Measurements from ENCODE around the gene KIF15. TPM values are rescaled to one million over a fixed set of nuclear protein-coding genes. Genes with fewer than 3 reads are reported as not detected.

The KIF15 gene
- total and polyA plus RNA-seq, 4 donors, result 0.64 to 4.0 (median 0.92) TPM

GRCh38 chr3:44722103-44722401, 39.5 kb upstream of the KIF15 start:
- Histone ChIP-seq H3K4me1 (ENCODE audit: control insufficient read depth in 5 of 5, insufficient read depth in 5 of 5, low read length in 5 of 5) (no peaks in the 10 kb centered on the region), H3K27ac (ENCODE audit: low read depth in 1 of 2, low read length in 1 of 2) (no peak overlapping the region), H3K9ac (ENCODE audit: insufficient read depth in 1 of 2, low read length in 2 of 2) (no peak overlapping the region), H3K36me3 (ENCODE audit: control insufficient read depth in 4 of 4, insufficient read depth in 4 of 4, low read length in 4 of 4) (peaks cover 17 to 45% (median 43%) of the 10 kb centered on the region in 4 donors), H3K9me3 (ENCODE audit: control insufficient read depth in 4 of 4, insufficient read depth in 3 of 4, low read length in 3 of 4) (peaks cover 38 to 75% (median 54%) of the 10 kb centered on the region in 4 donors), H3K27me3 (ENCODE audit: control insufficient read depth in 3 of 3, insufficient read depth in 3 of 3, low read length in 2 of 3) (no peaks in the 10 kb centered on the region), H3K4me3 (no peak overlapping the region)
- TF ChIP-seq CTCF (IDR thresholded peaks at IDR 0.05; ENCODE audit: control extremely low read depth, extremely low read depth), result no peak
- 96 to 98% methylated on average over 1 of the region's 1 CpG for WGBS, 2 donors
- DNase-seq (no peak), ATAC-seq (ENCODE audit: insufficient read depth, low FRiP score) (no peak)

- Histone ChIP-seq H3K4me3 (peak within 1 kb of the TSS; percentile 87), H3K4me1 (ENCODE audit: control insufficient read depth in 5 of 5, insufficient read depth in 5 of 5, low read length in 5 of 5) (peaks cover 0 to 10% (median 1%) of the 10 kb centered on the region in 5 donors), H3K27me3 (ENCODE audit: control insufficient read depth in 3 of 3, insufficient read depth in 3 of 3, low read length in 2 of 3) (no peaks in the 10 kb centered on the region), H3K27ac (ENCODE audit: low read depth in 1 of 2, low read length in 1 of 2) (peak within 1 kb of the TSS; percentile 71 to 76), H3K36me3 (ENCODE audit: control insufficient read depth in 4 of 4, insufficient read depth in 4 of 4, low read length in 4 of 4) (peaks cover 1 to 37% (median 32%) of the 10 kb centered on the region in 4 donors), H3K9ac (ENCODE audit: insufficient read depth in 1 of 2, low read length in 2 of 2) (peak within 1 kb of the TSS; percentile 65 to 75), H3K9me3 (ENCODE audit: control insufficient read depth in 4 of 4, insufficient read depth in 3 of 4, low read length in 3 of 4) (peaks cover 20 to 39% (median 31%) of the 10 kb centered on the region in 4 donors)
- TF ChIP-seq CTCF (IDR thresholded peaks at IDR 0.05; ENCODE audit: control extremely low read depth, extremely low read depth), result no peak
- DNase-seq, result peak; percentile 94 to 97 (median 94)
- ATAC-seq (ENCODE audit: insufficient read depth, low FRiP score), result peak; percentile 97
- 1% methylated on average over 46 of the region's 46 CpGs for WGBS, 2 donors
These were observed 32.1 kb upstream of the KIF15 start, which contains the start of gene ZNF501 for GRCh38 chr3:44729384-44729910. TSS of gene ZNF501 (plus strand) at chr3:44729635. CDS start at chr3:44734422, 4,787 bp downstream.

DNA sequence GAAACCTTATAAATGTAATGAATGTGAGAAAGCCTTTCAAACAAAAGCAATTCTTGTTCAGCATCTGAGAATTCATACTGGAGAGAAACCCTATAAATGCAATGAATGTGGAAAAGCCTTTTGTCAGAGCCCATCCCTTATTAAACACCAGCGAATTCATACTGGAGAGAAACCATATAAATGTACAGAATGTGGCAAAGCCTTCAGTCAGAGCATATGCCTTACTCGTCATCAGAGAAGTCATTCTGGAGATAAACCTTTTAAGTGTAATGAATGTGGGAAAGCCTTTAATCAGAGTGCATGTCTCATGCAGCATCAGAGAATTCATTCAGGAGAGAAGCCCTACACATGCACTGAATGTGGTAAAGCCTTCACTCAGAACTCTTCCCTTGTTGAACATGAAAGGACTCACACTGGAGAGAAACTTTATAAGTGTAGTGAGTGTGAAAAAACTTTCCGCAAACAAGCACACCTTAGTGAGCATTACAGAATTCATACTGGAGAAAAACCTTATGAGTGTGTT, 26.9 kb upstream of the KIF15 start:
- Histone ChIP-seq H3K27me3 (ENCODE audit: control insufficient read depth in 3 of 3, insufficient read depth in 3 of 3, low read length in 2 of 3) (no peaks in the 10 kb centered on the region), H3K36me3 (ENCODE audit: control insufficient read depth in 4 of 4, insufficient read depth in 4 of 4, low read length in 4 of 4) (peaks cover 1 to 59% (median 39%) of the 10 kb centered on the region in 4 donors), H3K4me1 (ENCODE audit: control insufficient read depth in 5 of 5, insufficient read depth in 5 of 5, low read length in 5 of 5) (peaks cover 0 to 6% (median 0%) of the 10 kb centered on the region in 5 donors), H3K4me3 (no peak overlapping the region), H3K9ac (ENCODE audit: insufficient read depth in 1 of 2, low read length in 2 of 2) (no peak overlapping the region), H3K27ac (ENCODE audit: low read depth in 1 of 2, low read length in 1 of 2) (no peak overlapping the region), H3K9me3 (ENCODE audit: control insufficient read depth in 4 of 4, insufficient read depth in 3 of 4, low read length in 3 of 4) (peaks cover 18 to 48% (median 35%) of the 10 kb centered on the region in 4 donors)
- DNase-seq, result no peak
- 95 to 96% methylated on average over 3 of the region's 3 CpGs for WGBS, 2 donors
- TF ChIP-seq CTCF (IDR thresholded peaks at IDR 0.05; ENCODE audit: control extremely low read depth, extremely low read depth), result no peak
- no peak for ATAC-seq (ENCODE audit: insufficient read depth, low FRiP score)

Measured in lung (tissue), 12 donors.